H1 (cell line): ENCODE data around the gene TIGIT. TPM values are rescaled to one million over a fixed set of nuclear protein-coding genes. Genes with fewer than 3 reads are reported as not detected.

ENCODE experiments used
- CTCF ChIA-PET: fragments of 300-600 bp; sonication (Branson Sonifier 250); formaldehyde crosslinking; loops from one replicate; lab custom pipeline; 2021; ENCODE audit not compliant: partially characterized antibody; lab: Charles Lee
- POLR2A ChIA-PET: fragments of 300-600 bp; sonication (Branson Sonifier 250); formaldehyde crosslinking; loops from one replicate; lab custom pipeline; 2021; ENCODE audit warnings: inconsistent platforms; ENCODE audit not compliant: partially characterized antibody; lab: Charles Lee
- DNase-seq, 2 experiments: peaks; one replicate each; pipeline versions ENCODE4 v3.0.0 to v3.0.0-alpha.2; 2010 to 2022; ENCODE audit warnings: low spot score in 2 of 2, low read depth in 1 of 2, mixed read lengths in 1 of 2
- FAIRE-seq: peaks from 2 replicates; lab custom pipeline; 2011; peaks lifted over from hg19 to GRCh38; lab: Jason Lieb, UNC
- H2AFZ ChIP-seq: 2 replicates; pipeline ENCODE4 v1.8.1; 2012; ENCODE audit warnings: low read length, inconsistent platforms
- H2AK5ac ChIP-seq: 2 replicates; pipeline ENCODE4 v1.6.1; 2013; ENCODE audit warnings: low read depth, low read length
- H2BK120ac ChIP-seq: replicated peaks from 2 replicates; pipeline ENCODE3; 2013; ENCODE audit warnings: low read depth, low read length, inconsistent platforms
- H2BK12ac ChIP-seq: 2 replicates; pipeline ENCODE4 v1.6.1; 2013; ENCODE audit warnings: low read depth, low read length
- H2BK15ac ChIP-seq: 2 replicates; pipeline ENCODE4 v1.6.1; 2013; ENCODE audit warnings: low read length
- H2BK20ac ChIP-seq: 2 replicates; pipeline ENCODE4 v1.6.1; 2013; ENCODE audit warnings: low read length
- H2BK5ac ChIP-seq: 2 replicates; pipeline ENCODE4 v1.6.1; 2013; ENCODE audit warnings: low read depth, low read length
- H3K14ac ChIP-seq: 2 replicates; pipeline ENCODE4 v1.6.1; 2013; ENCODE audit warnings: inconsistent platforms; ENCODE audit not compliant: insufficient read length
- H3K18ac ChIP-seq: 2 replicates; pipeline ENCODE4 v1.6.1; 2013; ENCODE audit warnings: low read length; ENCODE audit errors: extremely low read depth
- H3K23ac ChIP-seq: 2 replicates; pipeline ENCODE4 v1.6.1; 2013; ENCODE audit warnings: inconsistent platforms; ENCODE audit not compliant: insufficient read length
- H3K23me2 ChIP-seq: 2 replicates; pipeline ENCODE4 v1.6.1; 2013; ENCODE audit warnings: low read depth, low read length
- H3K27ac ChIP-seq: 2 replicates; pipeline ENCODE4 v1.6.1; 2011; ENCODE audit warnings: low read depth, low read length, inconsistent platforms
- H3K27me3 ChIP-seq, 4 experiments: replicated peaks in 1 of 4; 1 replicate in 1 of 4; 2 replicates in 3 of 4; pipeline versions ENCODE4 v1.6.1 to v1.8.1; 2011 to 2013; ENCODE audit warnings: low read length in 3 of 4, mild to moderate bottlenecking in 3 of 4, inconsistent platforms in 2 of 4, mixed read lengths in 2 of 4, moderate library complexity in 1 of 4; ENCODE audit not compliant: control insufficient read depth in 3 of 4, insufficient read depth in 3 of 4; ENCODE audit errors: extremely low read depth in 1 of 4
- H3K36me3 ChIP-seq, 4 experiments: 2 replicates each; pipeline versions ENCODE4 v1.6.1 to v1.8.1; 2011 to 2013; ENCODE audit warnings: mild to moderate bottlenecking in 4 of 4, low read length in 3 of 4, moderate library complexity in 2 of 4, control low read depth in 1 of 4, inconsistent platforms in 1 of 4; ENCODE audit not compliant: insufficient read depth in 4 of 4, control insufficient read depth in 2 of 4
- H3K4ac ChIP-seq: replicated peaks from 2 replicates; pipeline ENCODE3; 2013; ENCODE audit warnings: low read length, low read depth, mixed read lengths, inconsistent platforms; ENCODE audit not compliant: insufficient read length
- H3K4me1 ChIP-seq, 4 experiments: replicated peaks in 1 of 4; 1 replicate in 1 of 4; 2 replicates in 3 of 4; pipeline versions ENCODE4 v1.6.1 to v1.8.1; 2011 to 2013; ENCODE audit warnings: low read length in 3 of 4, inconsistent platforms in 2 of 4, mixed read lengths in 1 of 4; ENCODE audit not compliant: insufficient read depth in 4 of 4, control insufficient read depth in 3 of 4
- H3K4me2 ChIP-seq, 2 experiments: 2 replicates each; pipeline versions ENCODE4 v1.6.1 to v1.8.1; 2011 to 2013; ENCODE audit warnings: low read depth in 2 of 2, low read length in 2 of 2, control low read depth in 1 of 2, inconsistent platforms in 1 of 2, mild to moderate bottlenecking in 1 of 2; ENCODE audit not compliant: insufficient read depth in 1 of 2
- H3K4me3 ChIP-seq, 4 experiments: fragments of 200-600, 300-600 bp in 1 of 4; sonication (generic), shearing (Covaris generic), sonication (Bioruptor Twin) in 1 of 4; 2 replicates each; pipeline versions ENCODE4 v1.5.1 to v1.8.1; 2011 to 2016; ENCODE audit warnings: low read length in 4 of 4, low read depth in 3 of 4, control low read depth in 2 of 4, inconsistent platforms in 2 of 4, mild to moderate bottlenecking in 2 of 4, mixed read lengths in 1 of 4, moderate library complexity in 1 of 4; ENCODE audit not compliant: insufficient read depth in 2 of 4; ENCODE audit errors: extremely low read depth in 1 of 4
- H3K56ac ChIP-seq: replicated peaks from 2 replicates; pipeline ENCODE3; 2013; ENCODE audit warnings: low read depth, mild to moderate bottlenecking, mixed read lengths, low read length, inconsistent platforms; ENCODE audit not compliant: insufficient read length
- H3K79me1 ChIP-seq: 2 replicates; pipeline ENCODE4 v1.6.1; 2013; ENCODE audit warnings: low read depth, low read length, control low read depth
- H3K79me2 ChIP-seq, 2 experiments: 2 replicates each; pipeline versions ENCODE4 v1.6.1 to v1.8.1; 2012 to 2013; ENCODE audit warnings: low read length in 2 of 2, mild to moderate bottlenecking in 2 of 2, inconsistent platforms in 1 of 2; ENCODE audit not compliant: insufficient read depth in 2 of 2, control insufficient read depth in 1 of 2
- H3K9ac ChIP-seq, 4 experiments: replicated peaks in 1 of 4; 1 replicate in 1 of 4; 2 replicates in 3 of 4; pipeline versions ENCODE4 v1.6.1 to v1.8.1; 2011 to 2013; ENCODE audit warnings: low read depth in 3 of 4, low read length in 3 of 4, control low read depth in 2 of 4, mild to moderate bottlenecking in 2 of 4, moderate library complexity in 2 of 4, inconsistent platforms in 1 of 4; ENCODE audit errors: extremely low read depth in 1 of 4
- H3K9me3 ChIP-seq, 2 experiments: 2 replicates each; pipeline versions ENCODE4 v1.6.1 to v1.8.1; 2012 to 2013; ENCODE audit warnings: mild to moderate bottlenecking in 2 of 2, moderate library complexity in 2 of 2, control low read depth in 1 of 2, inconsistent platforms in 1 of 2, low read depth in 1 of 2, low read length in 1 of 2, mixed read lengths in 1 of 2; ENCODE audit not compliant: insufficient read depth in 2 of 2
- H4K20me1 ChIP-seq, 2 experiments: replicated peaks in 1 of 2; 2 replicates each; pipeline versions ENCODE3 to v1.8.1; 2011 to 2013; ENCODE audit warnings: inconsistent platforms in 2 of 2, low read length in 2 of 2, mild to moderate bottlenecking in 1 of 2; ENCODE audit not compliant: insufficient read depth in 2 of 2, control insufficient read depth in 1 of 2
- H4K5ac ChIP-seq: 2 replicates; pipeline ENCODE4 v1.6.1; 2013; ENCODE audit warnings: low read length, low read depth, mixed read lengths, inconsistent platforms; ENCODE audit not compliant: insufficient read length
- H4K8ac ChIP-seq: 2 replicates; pipeline ENCODE4 v1.8.0; 2013; ENCODE audit warnings: mild to moderate bottlenecking, moderate library complexity, low read length, inconsistent platforms; ENCODE audit not compliant: insufficient read depth; ENCODE audit errors: extremely low read depth
- H4K91ac ChIP-seq: replicated peaks from 2 replicates; pipeline ENCODE3; 2013; ENCODE audit warnings: low read length, mixed read lengths, inconsistent platforms; ENCODE audit not compliant: insufficient read length
- CBX5 ChIP-seq: fragments of 300-800, 300-1000 bp; sonication (generic); IDR thresholded peaks from 2 replicates; pipeline ENCODE4 v1.7.1; 2016; ENCODE audit warnings: antibody characterized with exemption, low read length, low read depth
- CTBP2 ChIP-seq: IDR thresholded peaks from 2 replicates; pipeline ENCODE4 v1.7.0; 2011; ENCODE audit warnings: borderline replicate concordance, mild to moderate bottlenecking, moderate library complexity, mixed read lengths, low read length; ENCODE audit not compliant: insufficient read depth, insufficient read length
- MAX ChIP-seq: IDR thresholded peaks from 2 replicates; pipeline ENCODE4 v1.6.1; 2012; ENCODE audit warnings: inconsistent platforms
- RXRA ChIP-seq: IDR thresholded peaks from 2 replicates; pipeline ENCODE4 v1.6.1; 2011; ENCODE audit warnings: low read depth, mild to moderate bottlenecking, low read length, moderate library complexity; ENCODE audit not compliant: insufficient read depth
- TCF12 ChIP-seq: IDR thresholded peaks from 2 replicates; pipeline ENCODE4 v1.6.1; 2011; ENCODE audit warnings: low read depth, mild to moderate bottlenecking, low read length
- YY1 ChIP-seq: IDR thresholded peaks from 2 replicates; pipeline ENCODE4 v1.6.1; 2011; ENCODE audit warnings: low read depth, mild to moderate bottlenecking, low read length
- WGBS, 2 experiments: shearing (Covaris generic) in 1 of 2; methylation state at CpG; one replicate each; pipeline versions ENCODE4 v1.1.6 to v1.1.7; 2013 to 2015; ENCODE audit warnings: low lambda C conversion rate in 2 of 2, mixed read lengths in 2 of 2, inconsistent platforms in 1 of 2, low coverage in 1 of 2, missing lambda C conversion rate in 1 of 2; ENCODE audit not compliant: insufficient replicate concordance in 2 of 2, insufficient coverage in 1 of 2, insufficient read length in 1 of 2; ENCODE audit errors: extremely low coverage in 1 of 2, missing lambda C conversion rate in 1 of 2; 5-methylcytosine and 5-hydroxymethylcytosine counted together
- polyA plus RNA-seq, 7 experiments: library from polyadenylated mRNA; depleted of rRNA in 3 of 7; stranded (reverse) in 5 of 7; unstranded in 2 of 7; fragments of >200 nt in 5 of 7; fragments of 200-250 nt in 2 of 7; gene quantifications; 1 replicate in 5 of 7; 2 replicates in 1 of 7; 4 replicates in 1 of 7; pipeline versions ENCODE4 v1.2.1 to v1.2.3, GENCODE V29; 2011 to 2013; ENCODE audit warnings: missing spikeins in 2 of 7, mixed read lengths in 2 of 7
- total RNA-seq: library from RNA; stranded (reverse); fragmentation: NEBNext Ultra II Directional; extraction: Animal tissue kit (Norgen Biotek cat#: 25700); gene quantifications from 2 replicates; pipeline ENCODE4 v1.2.1, GENCODE V29; 2021

The TIGIT gene
- total and polyA plus RNA-seq, 2 of the 8 experiments (the other 6 are each of a cell fraction or from before 2014, with no cell fraction given): 0.02 TPM; not detected in 1

- no peak overlapping the region for H2AK5ac ChIP-seq
- no peak overlapping the region for H2BK12ac ChIP-seq
- H4K20me1 ChIP-seq: no peaks in the 10 kb centered on the region
- H4K91ac ChIP-seq: no peak overlapping the region
- H4K8ac ChIP-seq: no peak overlapping the region
- H3K23me2 ChIP-seq: no peaks in the 10 kb centered on the region
- DNase-seq (no peak), FAIRE-seq (no peak)
- no peaks in the 10 kb centered on the region for H3K79me2 ChIP-seq
- H2AFZ ChIP-seq: no peak overlapping the region
- no peak overlapping the region for H3K27ac ChIP-seq
- H3K14ac ChIP-seq: no peak overlapping the region
- H3K4me3 ChIP-seq: no peak overlapping the region
- WGBS, 2 experiments: 89% methylated on average over 1 of the region's 1 CpG; no CpG with 5 or more reads in 1 of the 2 experiments
- H3K18ac ChIP-seq: no peak overlapping the region
- H3K23ac ChIP-seq: no peak overlapping the region
- H3K79me1 ChIP-seq: no peaks in the 10 kb centered on the region
- no peak overlapping the region for H3K9ac ChIP-seq
- no peak overlapping the region for H2BK15ac ChIP-seq
- no peaks in the 10 kb centered on the region for H3K27me3 ChIP-seq
- H3K56ac ChIP-seq: no peak overlapping the region
- H3K4ac ChIP-seq: no peak overlapping the region
- H3K4me2 ChIP-seq: no peak overlapping the region
- no peaks in the 10 kb centered on the region for H3K9me3 ChIP-seq
- CTCF ChIA-PET: interaction anchor here (0.6 to 1.2 kb wide), 3 partner anchors 15 to 65 kb away, joined by 3 to 4 read pairs (median 4); no protein-coding TSS in a partner anchor
- H3K4me1 ChIP-seq: peaks cover 3 to 5% (median 4%) of the 10 kb centered on the region in 4 experiments; a peak in 6 of 7 replicates
- no peak overlapping the region for H2BK5ac ChIP-seq
- POLR2A ChIA-PET: interaction anchor here (1.2 kb wide), 1 partner anchor 13 kb away, joined by 4 read pairs; no protein-coding TSS in a partner anchor
- H2BK120ac ChIP-seq: no peak overlapping the region
- no peaks in the 10 kb centered on the region for H3K36me3 ChIP-seq
- H2BK20ac ChIP-seq: no peak overlapping the region
- no peak overlapping the region for H4K5ac ChIP-seq
- TF ChIP-seq TCF12 (no peak), RXRA (no peak), CBX5 (no peak), YY1 (no peak), CTBP2 (no peak), MAX (no peak)
Observed at GRCh38 chr3:114320246-114320645, 26.4 kb downstream of the TIGIT start.
